GM21367 (cell line): ENCODE data around the gene TMA7.

ENCODE experiments used
- ATAC-seq: cut with Tn5 transposase; IDR thresholded peaks from one replicate; pipeline ENCODE4 v1.9.1; 2021; ENCODE audit not compliant: unreplicated experiment

TMA7 gene

GRCh38 chr3:48492461-48493202, 52.6 kb downstream of the TMA7 start:
- no peak for ATAC-seq

GRCh38 chr3:48493203-48493501, 53.1 kb downstream of the TMA7 start:
- no peak for ATAC-seq
